HG02852 (cell line): Measurements from ENCODE around the gene NAA11.

Experiments
- ATAC-seq: cut with Tn5 transposase; IDR thresholded peaks from one replicate; pipeline ENCODE4 v1.9.1; 2021; ENCODE audit warnings: mild to moderate bottlenecking, moderate library complexity; ENCODE audit not compliant: unreplicated experiment

The NAA11 gene

GRCh38 chr4:79325864-79326328 is at the start of gene NAA11:
Gene NAA11 (minus strand): TSS chr4:79326061. CDS start chr4:79325877, 184 bp downstream.
- no peak for ATAC-seq

- no peak for ATAC-seq
These were observed 44.2 kb upstream of the NAA11 start for GRCh38 chr4:79370026-79370425.

- ATAC-seq = no peak
These were observed 41.2 kb upstream of the NAA11 start for GRCh38 chr4:79367096-79367495.

- no peak for ATAC-seq
These were observed 40.6 kb upstream of the NAA11 start for GRCh38 chr4:79366422-79366821.

GRCh38 chr4:79364061-79364460 is 38.2 kb upstream of the NAA11 start:
- ATAC-seq = no peak

GRCh38 chr4:79362626-79363025 is 36.8 kb upstream of the NAA11 start:
- no peak for ATAC-seq

GRCh38 chr4:79360006-79360405 is 34.1 kb upstream of the NAA11 start:
- no peak for ATAC-seq

- no peak for ATAC-seq
These were observed 32.6 kb upstream of the NAA11 start for GRCh38 chr4:79358438-79358837.

- ATAC-seq = no peak
These were observed 31.5 kb upstream of the NAA11 start for GRCh38 chr4:79357365-79357764.

GRCh38 chr4:79353075-79353474 is 27.2 kb upstream of the NAA11 start:
- no peak for ATAC-seq

- no peak for ATAC-seq
These were observed 22.5 kb upstream of the NAA11 start for GRCh38 chr4:79348405-79348804.

GRCh38 chr4:79341893-79342653 is 16.2 kb upstream of the NAA11 start:
- ATAC-seq = no peak

GRCh38 chr4:79340568-79340967 is 14.7 kb upstream of the NAA11 start:
- ATAC-seq = no peak

- no peak for ATAC-seq
These were observed 12.3 kb upstream of the NAA11 start for GRCh38 chr4:79338148-79338547.

- no peak for ATAC-seq
These were observed 8.9 kb upstream of the NAA11 start for GRCh38 chr4:79334783-79335182.

GRCh38 chr4:79334341-79334740 is 8.5 kb upstream of the NAA11 start:
- ATAC-seq = no peak

GRCh38 chr4:79331126-79331876 is 5.4 kb upstream of the NAA11 start:
- no peak for ATAC-seq

- no peak for ATAC-seq
These were observed 4.9 kb upstream of the NAA11 start for GRCh38 chr4:79330720-79331119.

- ATAC-seq = no peak
These were observed 425 bp downstream of the NAA11 start for GRCh38 chr4:79325436-79325835.

GRCh38 chr4:79319975-79320374 is 5.9 kb downstream of the NAA11 start:
- no peak for ATAC-seq

GRCh38 chr4:79317711-79318110 is 8.2 kb downstream of the NAA11 start:
- no peak for ATAC-seq

- ATAC-seq = no peak
These were observed 10.0 kb downstream of the NAA11 start for GRCh38 chr4:79315891-79316290.
